GM18511 (cell line): ENCODE results near the gene C1QTNF3.
"Not testable (repeated sequence)": the region's sequence is repeated elsewhere in the genome, so short reads cannot be mapped to it uniquely, and the experiment has no call there.

Experiments
- ATAC-seq: cut with Tn5 transposase; IDR thresholded peaks from one replicate; pipeline ENCODE4 v1.9.1; 2021; ENCODE audit warnings: mild to moderate bottlenecking, moderate library complexity; ENCODE audit not compliant: unreplicated experiment

Gene C1QTNF3

GRCh38 chr5:34026089-34026761, 16.8 kb downstream of the C1QTNF3 start:
- ATAC-seq: no peak

- ATAC-seq: peak; percentile 98
Observed at GRCh38 chr5:34022121-34022705, 20.8 kb downstream of the C1QTNF3 start.

- ATAC-seq: no peak
Observed at GRCh38 chr5:34021334-34021733, 21.7 kb downstream of the C1QTNF3 start.

GRCh38 chr5:34020726-34021125, 22.3 kb downstream of the C1QTNF3 start:
- no peak for ATAC-seq

- ATAC-seq: no peak
Observed at GRCh38 chr5:34017254-34017653, 25.8 kb downstream of the C1QTNF3 start.

GRCh38 chr5:34016750-34017149, 26.3 kb downstream of the C1QTNF3 start:
- ATAC-seq: no peak

- no peak for ATAC-seq
Observed at GRCh38 chr5:34016222-34016621, 26.8 kb downstream of the C1QTNF3 start.

- no peak for ATAC-seq
Observed at GRCh38 chr5:34015120-34015822, 27.7 kb downstream of the C1QTNF3 start.

- no peak for ATAC-seq
Observed at GRCh38 chr5:34014626-34015025, 28.4 kb downstream of the C1QTNF3 start.

- ATAC-seq: no peak
Observed at GRCh38 chr5:34013547-34013946, 29.5 kb downstream of the C1QTNF3 start.

- ATAC-seq: no peak
Observed at GRCh38 chr5:34012791-34013190, 30.2 kb downstream of the C1QTNF3 start.

- no peak for ATAC-seq
Observed at GRCh38 chr5:34011536-34011935, 31.5 kb downstream of the C1QTNF3 start.

GRCh38 chr5:34010146-34010545, 32.9 kb downstream of the C1QTNF3 start:
- not testable (repeated sequence) for ATAC-seq

GRCh38 chr5:34009610-34010009, 33.4 kb downstream of the C1QTNF3 start:
- ATAC-seq: no peak

- no peak for ATAC-seq
Observed at GRCh38 chr5:34008802-34009201, 34.2 kb downstream of the C1QTNF3 start.

GRCh38 chr5:34007621-34008600, 35.1 kb downstream of the C1QTNF3 start, which contains the start of gene AMACR:
TSS of gene AMACR (minus strand) at chr5:34008050. CDS start at chr5:34008019, 31 bp downstream.
- peak; percentile 88 for ATAC-seq

GRCh38 chr5:34007201-34007620, 35.8 kb downstream of the C1QTNF3 start:
- ATAC-seq: no peak

- no peak for ATAC-seq
Observed at GRCh38 chr5:34005681-34006080, 37.3 kb downstream of the C1QTNF3 start.

GRCh38 chr5:34005211-34005610, 37.8 kb downstream of the C1QTNF3 start:
- no peak for ATAC-seq

- no peak for ATAC-seq
Observed at GRCh38 chr5:34003941-34004340, 39.1 kb downstream of the C1QTNF3 start.
